GM18498 (cell line): ENCODE results near the gene AHNAK.
"Not testable (repeated sequence)": the region's sequence is repeated elsewhere in the genome, so short reads cannot be mapped to it uniquely, and the experiment has no call there.

Experiments
- ATAC-seq: cut with Tn5 transposase; IDR thresholded peaks from one replicate; pipeline ENCODE4 v1.9.1; 2021; ENCODE audit warnings: mild to moderate bottlenecking, moderate library complexity; ENCODE audit not compliant: unreplicated experiment

AHNAK gene

DNA sequence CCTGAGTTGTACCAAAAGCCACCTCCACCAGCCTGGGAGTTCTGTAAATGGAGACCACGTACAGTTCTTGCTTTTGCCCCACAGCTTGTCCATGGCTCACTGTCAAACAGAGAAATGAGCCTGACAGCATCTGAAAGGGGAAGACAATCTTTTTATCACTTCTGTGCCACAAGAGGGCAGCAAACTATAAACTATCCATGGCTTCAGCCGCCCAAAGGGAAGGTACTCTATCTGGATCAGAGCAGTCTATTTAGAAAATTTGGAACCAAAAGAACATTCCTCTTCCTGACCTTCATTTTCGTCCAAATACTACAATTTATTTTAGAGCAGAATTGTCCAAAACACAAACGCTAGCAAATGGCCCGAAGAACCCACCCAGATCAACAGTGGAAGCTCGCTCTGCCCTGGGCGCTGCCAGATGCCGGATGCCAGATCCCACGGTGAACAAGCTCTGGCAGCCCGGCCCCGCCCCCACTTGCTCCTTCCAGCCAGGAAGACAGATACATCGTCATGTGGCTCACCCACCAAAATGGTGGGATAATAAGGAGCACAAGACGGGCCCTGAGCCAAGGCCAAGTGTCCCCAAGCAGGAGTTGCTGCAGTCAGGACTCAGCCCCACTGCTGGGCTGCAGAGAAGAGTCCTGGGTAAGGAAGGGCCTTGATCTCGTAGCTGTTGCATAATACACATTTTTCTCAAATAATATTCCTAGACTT lies 151.6 kb downstream of the AHNAK start:
- no peak for ATAC-seq

DNA sequence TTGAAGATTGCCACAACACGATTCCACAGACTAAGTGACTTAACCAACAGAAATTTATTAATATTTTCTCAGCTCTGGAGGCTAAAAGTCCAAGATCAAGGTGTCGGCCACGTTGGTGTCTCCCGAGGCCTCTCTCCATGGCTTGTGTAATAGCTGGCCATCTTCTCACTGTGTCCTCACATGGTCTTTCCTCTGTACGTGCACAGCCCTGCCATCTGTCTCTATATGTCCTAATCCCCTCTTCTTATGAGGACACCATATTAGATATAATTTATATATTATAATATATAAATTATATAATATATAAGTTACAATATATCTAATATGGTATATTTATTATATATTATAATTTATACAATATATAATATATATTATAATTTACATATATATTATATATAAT lies 152.9 kb downstream of the AHNAK start:
- no peak for ATAC-seq

- no peak for ATAC-seq
Measured at GRCh38 chr11:62393061-62393611, 153.5 kb downstream of the AHNAK start.

- ATAC-seq, result no peak
Measured at GRCh38 chr11:62392506-62392905, 154.1 kb downstream of the AHNAK start.

DNA sequence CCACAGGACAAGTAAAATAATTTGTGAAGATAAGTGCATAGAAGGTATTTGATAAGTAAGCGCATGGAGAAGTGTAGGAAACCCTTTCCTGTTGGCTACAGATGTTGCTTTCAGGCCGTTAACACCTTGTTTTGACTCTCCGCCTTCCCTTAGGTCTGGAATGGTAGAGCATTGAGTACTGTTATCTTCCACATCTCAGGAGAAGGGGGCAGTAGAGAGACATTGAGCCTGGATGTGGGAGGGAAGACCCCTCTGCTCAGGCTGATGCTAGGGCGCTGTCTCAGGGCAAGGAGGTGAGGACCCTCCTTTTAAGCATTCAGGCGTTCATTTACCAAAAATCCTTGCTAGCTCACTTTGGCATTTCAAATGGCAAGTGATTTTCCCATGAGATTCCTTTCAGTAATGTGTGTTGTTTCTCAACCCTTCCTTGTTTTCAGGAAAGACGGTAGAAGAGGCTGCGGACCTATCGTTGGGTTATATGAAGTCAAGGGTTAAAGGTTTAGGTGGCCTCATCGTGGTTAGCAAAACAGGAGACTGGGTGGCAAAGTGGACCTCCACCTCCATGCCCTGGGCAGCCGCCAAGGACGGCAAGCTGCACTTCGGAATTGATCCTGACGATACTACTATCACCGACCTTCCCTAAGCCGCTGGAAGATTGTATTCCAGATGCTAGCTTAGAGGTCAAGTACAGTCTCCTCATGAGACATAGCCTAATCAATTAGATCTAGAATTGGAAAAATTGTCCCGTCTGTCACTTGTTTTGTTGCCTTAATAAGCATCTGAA lies 154.8 kb downstream of the AHNAK start:
- ATAC-seq, result no peak

- no peak for ATAC-seq
Measured at GRCh38 chr11:62390722-62391121, 155.9 kb downstream of the AHNAK start.

DNA sequence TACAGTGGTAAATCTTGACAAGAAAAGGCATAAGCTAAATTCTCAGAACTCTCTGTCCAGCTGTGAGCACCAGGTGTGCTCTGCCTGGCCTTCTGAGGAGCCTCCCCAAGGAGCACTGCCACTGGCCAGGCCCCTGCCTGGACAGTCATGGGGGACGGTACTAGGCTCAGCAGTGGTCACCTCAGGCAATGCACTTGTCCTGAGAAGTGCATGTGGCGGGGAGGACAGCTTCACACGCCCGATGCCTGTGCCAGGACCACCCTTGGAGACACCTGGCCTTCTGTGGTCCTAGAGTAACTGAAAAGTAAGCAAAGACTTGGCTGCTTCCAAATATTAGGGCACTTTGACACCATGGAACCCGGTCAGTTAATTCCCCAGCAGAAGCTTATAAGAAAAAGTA lies 156.4 kb downstream of the AHNAK start:
- no peak for ATAC-seq

GRCh38 chr11:62388999-62389398 lies 157.6 kb downstream of the AHNAK start:
- ATAC-seq, result no peak

- no peak for ATAC-seq
Measured at GRCh38 chr11:62387381-62387780, 159.2 kb downstream of the AHNAK start.

GRCh38 chr11:62386083-62386482 lies 160.5 kb downstream of the AHNAK start:
- not testable (repeated sequence) for ATAC-seq

DNA sequence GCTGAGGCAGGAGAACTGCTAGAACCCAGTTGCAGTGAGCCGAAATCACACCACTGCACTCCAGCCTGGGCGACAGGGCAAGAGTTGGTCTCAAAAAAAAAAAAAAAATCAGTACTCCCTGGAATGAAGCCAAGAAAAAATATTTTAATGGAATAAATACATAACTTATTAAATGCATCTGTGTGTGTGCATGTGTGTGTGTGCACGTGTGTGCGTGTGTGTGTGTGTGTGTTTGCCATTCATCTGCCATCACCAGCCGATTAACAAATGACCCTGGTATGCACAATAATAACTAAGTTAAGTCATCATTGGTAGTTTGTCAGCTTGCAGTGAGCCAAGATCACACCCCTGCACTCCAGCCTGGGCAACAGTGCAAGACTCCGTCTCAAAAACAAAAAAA lies 162.8 kb downstream of the AHNAK start:
- no peak for ATAC-seq
